Caco-2 (cell line): ENCODE measurements around the gene CACNA2D4. TPM values are rescaled to one million over a fixed set of nuclear protein-coding genes. Genes with fewer than 3 reads are reported as not detected.

ENCODE experiments used
- BruUV-seq: library from RNA; stranded (reverse); fragments of 400-500 nt; replicated peaks from 2 replicates; lab custom pipeline; 2021; lab: Mats Ljungman, UMichigan
- CTCF ChIA-PET: fragments of 300-600 bp; sonication (Branson Sonifier 250); formaldehyde crosslinking; loops from one replicate; lab custom pipeline; 2022; ENCODE audit warnings: antibody characterized with exemption; lab: Charles Lee
- POLR2A ChIA-PET: fragments of 300-600 bp; sonication (Branson Sonifier 250); formaldehyde crosslinking; loops from one replicate; lab custom pipeline; 2022; ENCODE audit warnings: antibody characterized with exemption; lab: Charles Lee
- DNase-seq, 2 experiments: peaks; one replicate each; pipeline versions ENCODE4 v3.0.0 to v3.0.0-alpha.2; 2020 to 2022
- H3K27me3 ChIP-seq: replicated peaks from 2 replicates; pipeline ENCODE4 v1.6.0; 2011; ENCODE audit warnings: low read length; ENCODE audit not compliant: control insufficient read depth, insufficient read depth
- H3K36me3 ChIP-seq: 2 replicates; pipeline ENCODE4 v1.5.1; 2011; ENCODE audit warnings: low read length; ENCODE audit not compliant: control insufficient read depth, insufficient read depth
- H3K4me1 ChIP-seq: fragments of 250-450 bp; sonication (Bioruptor Pico); 2 replicates; pipeline ENCODE4 v1.5.1; 2020; ENCODE audit warnings: mild to moderate bottlenecking
- H3K4me3 ChIP-seq: 2 replicates; pipeline ENCODE4 v1.5.1; 2011; ENCODE audit warnings: low read depth, mild to moderate bottlenecking, control low read depth, low read length
- H3K9me3 ChIP-seq: fragments of 250-450 bp; sonication (Bioruptor Pico); 2 replicates; pipeline ENCODE4 v1.5.1; 2020; ENCODE audit warnings: mild to moderate bottlenecking, moderate library complexity
- H3K27ac Mint-ChIP-seq: one replicate; pipeline ENCODE4 v1.8.0; 2022; ENCODE audit warnings: mixed read lengths; ENCODE audit not compliant: unreplicated experiment
- H3K27me3 Mint-ChIP-seq: one replicate; pipeline ENCODE4 v1.8.0; 2022; ENCODE audit warnings: mixed read lengths; ENCODE audit not compliant: insufficient read depth, unreplicated experiment
- H3K36me3 Mint-ChIP-seq: one replicate; pipeline ENCODE4 v1.8.0; 2022; ENCODE audit warnings: mild to moderate bottlenecking, mixed read lengths; ENCODE audit not compliant: insufficient read depth, unreplicated experiment
- H3K4me1 Mint-ChIP-seq: one replicate; pipeline ENCODE4 v1.8.0; 2022; ENCODE audit warnings: low read depth, mixed read lengths; ENCODE audit not compliant: unreplicated experiment
- H3K4me3 Mint-ChIP-seq: one replicate; pipeline ENCODE4 v1.8.0; 2022; ENCODE audit warnings: mild to moderate bottlenecking, moderate library complexity, mixed read lengths; ENCODE audit not compliant: unreplicated experiment
- H3K9me3 Mint-ChIP-seq: one replicate; pipeline ENCODE4 v1.8.0; 2022; ENCODE audit warnings: mixed read lengths; ENCODE audit not compliant: unreplicated experiment
- CTCF ChIP-seq, 2 experiments: fragments of 200-600 bp in 1 of 2; IDR thresholded peaks; 1 replicate in 1 of 2; 2 replicates in 1 of 2; pipeline versions ENCODE4 v1.5.1 to v1.8.0; 2011 to 2022; ENCODE audit warnings: antibody characterized with exemption in 1 of 2, control low read depth in 1 of 2, inconsistent platforms in 1 of 2, low read depth in 1 of 2, low read length in 1 of 2, mild to moderate bottlenecking in 1 of 2, moderate library complexity in 1 of 2; ENCODE audit not compliant: insufficient read depth in 1 of 2, severe bottlenecking in 1 of 2, unreplicated experiment in 1 of 2
- intact Hi-C: fragments of 100-400 bp; cut with micrococcal nuclease; formaldehyde crosslinking; loops from one replicate; pipeline ENCODE4 v1.10.0; 2022; ENCODE audit not compliant: unreplicated experiment
- total RNA-seq: library from RNA; stranded (reverse); gene quantifications from 2 replicates; pipeline ENCODE4 v1.2.3, GENCODE V29; 2022

The CACNA2D4 gene
- total RNA-seq, 1 experiment from 2014 or later = 2.2 TPM

DNA sequence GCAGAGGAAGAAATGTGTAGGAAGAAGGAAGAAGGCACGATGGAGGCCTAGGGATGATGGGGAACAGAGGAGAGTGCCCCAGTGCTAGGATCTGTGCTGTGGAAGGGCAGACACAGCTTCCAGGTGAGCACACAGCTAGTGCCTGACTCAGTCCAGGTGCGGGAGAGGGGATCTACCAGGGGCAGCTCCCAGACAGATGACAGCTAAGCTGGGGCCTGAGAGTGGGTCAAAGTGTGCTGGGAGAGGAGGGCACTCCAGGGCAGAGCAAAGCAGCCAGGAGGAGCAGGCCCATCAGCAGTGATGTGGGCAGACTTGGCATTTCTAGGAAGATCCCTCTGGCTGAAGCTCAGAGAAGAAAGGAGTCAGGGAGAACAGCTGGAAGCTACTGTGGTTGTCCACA, 61.4 kb downstream of the CACNA2D4 start:
- Mint-ChIP-seq H3K4me1 (no peaks in the 10 kb centered on the region), H3K27me3 (peaks cover 17% of the 10 kb centered on the region), H3K4me3 (no peak overlapping the region), H3K27ac (no peak overlapping the region), H3K36me3 (no peaks in the 10 kb centered on the region), H3K9me3 (no peaks in the 10 kb centered on the region)
- no peak for TF ChIP-seq CTCF (IDR thresholded peaks at IDR 0.05; ENCODE audit: insufficient read depth in 1 of 2, low read depth in 1 of 2, low read length in 1 of 2, severe bottlenecking in 1 of 2, unreplicated experiment in 1 of 2)
- Histone ChIP-seq H3K4me1 (no peaks in the 10 kb centered on the region), H3K36me3 (no peaks in the 10 kb centered on the region), H3K27me3 (0 out of 2 replicates have a peak, but pooled peaks cover 2% of the 10 kb centered on the region), H3K4me3 (no peak overlapping the region), H3K9me3 (no peaks in the 10 kb centered on the region)
- CTCF ChIA-PET = no interaction called here
- DNase-seq = peak in 1 of 2 experiments; percentile 31
- no TSS peak for BruUV-seq
- intact Hi-C loops = no loop called here
- POLR2A ChIA-PET = no interaction called here

- intact Hi-C loops = no loop called here
- Histone ChIP-seq H3K27me3 (0 out of 2 replicates have a peak, but pooled peaks cover 2% of the 10 kb centered on the region), H3K36me3 (no peaks in the 10 kb centered on the region), H3K4me3 (no peak overlapping the region), H3K4me1 (no peaks in the 10 kb centered on the region), H3K9me3 (no peaks in the 10 kb centered on the region)
- Mint-ChIP-seq H3K27ac (no peak overlapping the region), H3K36me3 (no peaks in the 10 kb centered on the region), H3K4me1 (no peaks in the 10 kb centered on the region), H3K9me3 (no peaks in the 10 kb centered on the region), H3K27me3 (peaks cover 25% of the 10 kb centered on the region), H3K4me3 (no peak overlapping the region)
- BruUV-seq = no TSS peak
- CTCF ChIA-PET = interaction anchor here (0.5 kb wide), 1 partner anchor 326 kb away, joined by 7 read pairs; no protein-coding TSS in a partner anchor
- POLR2A ChIA-PET = no interaction called here
- peak in 1 of 2 experiments; percentile 19 for DNase-seq
- no peak for TF ChIP-seq CTCF (IDR thresholded peaks at IDR 0.05; ENCODE audit: insufficient read depth in 1 of 2, low read depth in 1 of 2, low read length in 1 of 2, severe bottlenecking in 1 of 2, unreplicated experiment in 1 of 2)
These were observed 63.2 kb downstream of the CACNA2D4 start for GRCh38 chr12:1855241-1855640.

- H3K9me3 Mint-ChIP-seq = no peaks in the 10 kb centered on the region
- no peaks in the 10 kb centered on the region for H3K4me1 Mint-ChIP-seq
- Histone ChIP-seq H3K4me3 (no peak overlapping the region), H3K9me3 (no peaks in the 10 kb centered on the region), H3K4me1 (no peaks in the 10 kb centered on the region), H3K36me3 (no peaks in the 10 kb centered on the region), H3K27me3 (peaks cover under 1% of the 10 kb centered on the region; the same call in 1 of the 2 replicates)
- H3K36me3 Mint-ChIP-seq = no peaks in the 10 kb centered on the region
- TF ChIP-seq CTCF (IDR thresholded peaks at IDR 0.05; ENCODE audit: insufficient read depth in 1 of 2, low read depth in 1 of 2, low read length in 1 of 2, severe bottlenecking in 1 of 2, unreplicated experiment in 1 of 2) = no peak
- intact Hi-C loops = no loop called here
- ChIA-PET CTCF (no interaction called here), POLR2A (no interaction called here)
- peaks cover 24% of the 10 kb centered on the region for H3K27me3 Mint-ChIP-seq
- H3K4me3 Mint-ChIP-seq = no peak overlapping the region
- peak in 1 of 2 experiments; percentile 29 for DNase-seq
- no TSS peak for BruUV-seq
- no peak overlapping the region for H3K27ac Mint-ChIP-seq
These were observed 64.7 kb downstream of the CACNA2D4 start for GRCh38 chr12:1853716-1854115.
